Measurements from ENCODE around the gene LAP3.

DNA sequence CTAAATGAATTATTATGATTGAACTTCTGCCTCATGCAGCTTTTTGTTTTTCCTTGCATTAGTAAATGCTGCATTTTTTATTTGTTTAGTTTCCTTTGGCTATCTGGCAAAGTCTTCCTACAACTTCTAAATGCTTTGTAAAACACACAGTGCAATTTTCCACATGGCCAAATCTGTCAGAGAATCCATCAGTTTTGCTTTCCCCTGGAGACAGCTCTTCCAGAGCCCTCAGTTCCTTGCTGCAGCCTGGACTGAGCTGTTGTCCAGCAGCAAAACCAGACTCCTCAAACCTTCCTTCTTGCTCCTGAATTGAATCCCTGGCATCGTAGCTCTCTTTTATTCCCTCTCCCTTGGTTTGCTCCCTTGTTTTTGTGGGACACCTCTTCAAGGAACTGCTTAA lies 80.1 kb downstream of the LAP3 start:
- TF ChIP-seq, protein P1, sequence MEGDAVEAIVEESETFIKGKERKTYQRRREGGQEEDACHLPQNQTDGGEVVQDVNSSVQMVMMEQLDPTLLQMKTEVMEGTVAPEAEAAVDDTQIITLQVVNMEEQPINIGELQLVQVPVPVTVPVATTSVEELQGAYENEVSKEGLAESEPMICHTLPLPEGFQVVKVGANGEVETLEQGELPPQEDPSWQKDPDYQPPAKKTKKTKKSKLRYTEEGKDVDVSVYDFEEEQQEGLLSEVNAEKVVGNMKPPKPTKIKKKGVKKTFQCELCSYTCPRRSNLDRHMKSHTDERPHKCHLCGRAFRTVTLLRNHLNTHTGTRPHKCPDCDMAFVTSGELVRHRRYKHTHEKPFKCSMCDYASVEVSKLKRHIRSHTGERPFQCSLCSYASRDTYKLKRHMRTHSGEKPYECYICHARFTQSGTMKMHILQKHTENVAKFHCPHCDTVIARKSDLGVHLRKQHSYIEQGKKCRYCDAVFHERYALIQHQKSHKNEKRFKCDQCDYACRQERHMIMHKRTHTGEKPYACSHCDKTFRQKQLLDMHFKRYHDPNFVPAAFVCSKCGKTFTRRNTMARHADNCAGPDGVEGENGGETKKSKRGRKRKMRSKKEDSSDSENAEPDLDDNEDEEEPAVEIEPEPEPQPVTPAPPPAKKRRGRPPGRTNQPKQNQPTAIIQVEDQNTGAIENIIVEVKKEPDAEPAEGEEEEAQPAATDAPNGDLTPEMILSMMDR (conservative IDR thresholded peaks at IDR 0.05; ENCODE audit: low read depth, low read length), result no peak
- TF ChIP-seq EZH2phosphoT487 (IDR thresholded peaks at IDR 0.05; ENCODE audit: borderline replicate concordance, low read length), result no peak
